Measurements from ENCODE around the gene MGME1.
"Not testable (repeated sequence)": the region's sequence is repeated elsewhere in the genome, so short reads cannot be mapped to it uniquely, and the experiment has no call there.

The MGME1 gene

GRCh38 chr20:17941087-17941825, 27.6 kb upstream of the MGME1 start:
- no peak for DNase-seq

DNA sequence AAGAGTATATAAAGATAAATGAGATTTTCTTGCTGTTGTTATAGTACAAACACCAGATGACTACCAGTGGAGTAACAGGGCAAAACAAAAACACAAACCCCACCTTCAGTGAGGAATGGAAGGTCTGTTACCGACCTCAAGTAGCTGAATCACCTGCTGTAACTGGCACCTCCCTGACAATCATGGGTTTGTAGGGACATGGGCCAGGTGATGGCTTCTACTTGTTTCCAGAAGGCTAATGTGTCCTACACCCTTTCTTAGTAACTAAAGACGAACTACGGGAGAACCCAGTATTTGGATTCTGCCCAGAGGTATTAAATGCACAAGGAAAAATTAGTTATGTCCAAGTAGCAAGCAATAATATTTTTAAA, 27.0 kb upstream of the MGME1 start:
- no peak for DNase-seq

- no peak for DNase-seq
Observed at GRCh38 chr20:17943343-17943742, 25.5 kb upstream of the MGME1 start.

GRCh38 chr20:17944854-17945474, 23.9 kb upstream of the MGME1 start:
- no peak for DNase-seq

DNA sequence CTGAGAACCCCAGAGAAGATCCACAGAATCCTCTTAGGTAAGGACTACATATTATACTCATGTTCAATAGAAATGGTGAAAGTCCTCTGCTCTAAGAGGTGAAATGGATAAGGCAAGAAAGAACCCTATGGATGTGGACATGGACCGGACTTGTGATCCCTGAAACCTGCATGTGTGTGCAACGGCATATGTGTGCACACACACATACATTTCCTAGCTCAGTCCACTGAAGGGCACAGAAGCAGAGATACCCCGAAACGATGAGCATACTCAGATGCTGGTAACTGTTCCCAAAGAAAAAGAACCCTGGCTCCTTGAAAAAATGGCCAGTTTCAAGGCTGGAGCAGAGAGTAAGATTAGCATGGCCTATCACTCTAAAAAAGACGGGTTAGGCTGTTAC, 22.8 kb upstream of the MGME1 start:
- DNase-seq = no peak

DNA sequence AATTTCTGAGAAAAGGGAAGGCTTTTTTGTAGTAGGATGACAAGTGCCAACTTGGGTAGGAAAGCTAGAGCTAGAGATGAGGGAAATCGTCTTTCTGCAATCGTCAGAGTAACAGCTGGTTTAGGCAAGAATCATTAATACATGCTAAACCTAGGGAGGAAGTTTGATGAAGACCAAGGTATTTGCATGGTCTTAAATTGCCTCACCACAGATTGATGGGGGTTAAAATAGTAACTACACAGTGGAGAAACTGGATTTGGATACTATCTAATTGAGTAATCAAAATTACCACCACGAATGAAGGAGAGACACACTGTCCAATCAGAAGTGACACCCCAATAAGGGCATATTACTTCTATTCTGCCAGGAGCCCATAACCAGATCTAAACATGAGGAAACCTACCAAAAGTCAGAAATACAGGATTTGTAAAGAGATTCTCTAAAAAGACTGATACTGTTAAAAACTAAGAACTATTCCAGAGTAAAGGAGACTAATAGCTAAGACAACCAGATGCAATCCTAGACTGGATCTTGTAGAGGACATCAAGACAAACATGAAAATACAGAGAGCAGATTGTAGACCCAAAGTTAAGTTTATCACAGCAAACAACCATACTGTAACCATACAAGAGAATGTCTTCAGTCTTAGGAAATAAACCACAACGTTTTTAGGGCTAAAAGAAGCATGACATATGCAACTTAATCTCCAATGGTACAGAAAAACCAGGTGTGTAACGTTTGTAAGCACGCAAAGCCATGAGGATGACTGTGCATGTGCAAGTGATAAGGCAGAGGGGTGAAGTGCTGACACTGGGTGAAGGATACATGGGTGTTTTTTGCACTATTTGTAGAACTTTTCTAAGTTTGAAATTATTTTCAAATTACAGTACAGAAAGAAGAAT, 22.0 kb upstream of the MGME1 start:
- no peak for DNase-seq

- DNase-seq = no peak
Observed at GRCh38 chr20:17947474-17947815, 21.4 kb upstream of the MGME1 start.

DNA sequence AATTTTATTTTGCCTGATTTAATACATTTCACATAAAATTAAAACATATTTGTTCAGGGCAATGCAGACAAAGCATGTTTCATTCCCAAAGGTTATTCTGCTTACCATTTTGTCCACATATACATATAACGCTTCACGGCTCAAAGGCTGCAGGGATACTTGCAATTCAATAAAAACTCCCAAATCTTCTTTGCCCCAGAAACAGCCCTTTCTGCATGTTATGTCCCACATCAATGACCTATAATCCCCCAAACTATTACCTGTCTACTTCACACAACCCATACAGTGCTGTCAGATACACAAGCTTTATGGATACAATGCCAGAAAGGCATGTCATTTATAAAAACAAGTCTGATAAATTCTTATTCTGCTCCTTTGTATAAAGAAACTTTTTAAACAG, 20.4 kb upstream of the MGME1 start:
- DNase-seq = no peak

- no peak for DNase-seq
Observed at GRCh38 chr20:17949899-17950298, 18.9 kb upstream of the MGME1 start.

GRCh38 chr20:17950670-17951069, 18.1 kb upstream of the MGME1 start:
- DNase-seq = no peak

DNA sequence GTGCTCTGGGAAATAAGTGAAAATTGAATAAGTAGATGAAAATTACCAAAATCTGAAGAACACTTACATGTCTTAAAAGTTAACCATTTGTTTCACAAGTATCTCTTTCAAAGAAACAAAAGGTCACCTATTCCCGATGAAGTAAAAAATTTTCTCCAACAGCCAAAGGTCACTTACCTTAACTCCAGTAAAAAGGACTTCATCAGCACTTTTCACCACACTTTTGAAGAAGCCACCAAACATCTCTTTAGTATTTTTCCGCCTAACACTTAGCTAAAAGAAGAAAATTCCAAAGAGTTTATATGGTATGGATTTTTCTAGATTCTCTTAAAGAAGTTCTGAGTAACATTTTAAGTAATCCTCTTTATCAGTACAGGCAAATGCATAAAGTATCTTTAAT, 17.5 kb upstream of the MGME1 start:
- DNase-seq = no peak

- no peak for DNase-seq
Observed at GRCh38 chr20:17952692-17953684, 15.8 kb upstream of the MGME1 start.

GRCh38 chr20:17953935-17954334, 14.9 kb upstream of the MGME1 start:
- no peak for DNase-seq

DNA sequence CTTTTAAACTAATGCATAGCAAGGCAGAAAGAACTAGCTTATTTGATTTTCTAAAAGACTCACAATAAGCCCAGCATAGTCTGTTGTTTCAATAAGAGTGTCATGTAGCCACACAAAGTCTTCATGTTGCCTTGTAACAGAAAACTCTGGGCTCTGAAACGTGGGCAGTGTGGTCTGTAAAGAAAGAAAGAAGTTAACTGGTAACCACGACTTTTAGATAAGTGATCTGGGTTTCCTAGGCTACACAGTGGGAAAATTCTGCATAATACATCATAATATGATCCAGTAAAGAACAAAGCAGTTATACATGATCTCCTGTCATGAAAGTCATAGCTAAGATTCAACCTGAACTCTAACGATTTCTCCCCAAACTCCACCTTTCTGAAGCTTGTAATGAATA, 13.5 kb upstream of the MGME1 start:
- no peak for DNase-seq

- DNase-seq = no peak
Observed at GRCh38 chr20:17956099-17956685, 12.6 kb upstream of the MGME1 start.

DNA sequence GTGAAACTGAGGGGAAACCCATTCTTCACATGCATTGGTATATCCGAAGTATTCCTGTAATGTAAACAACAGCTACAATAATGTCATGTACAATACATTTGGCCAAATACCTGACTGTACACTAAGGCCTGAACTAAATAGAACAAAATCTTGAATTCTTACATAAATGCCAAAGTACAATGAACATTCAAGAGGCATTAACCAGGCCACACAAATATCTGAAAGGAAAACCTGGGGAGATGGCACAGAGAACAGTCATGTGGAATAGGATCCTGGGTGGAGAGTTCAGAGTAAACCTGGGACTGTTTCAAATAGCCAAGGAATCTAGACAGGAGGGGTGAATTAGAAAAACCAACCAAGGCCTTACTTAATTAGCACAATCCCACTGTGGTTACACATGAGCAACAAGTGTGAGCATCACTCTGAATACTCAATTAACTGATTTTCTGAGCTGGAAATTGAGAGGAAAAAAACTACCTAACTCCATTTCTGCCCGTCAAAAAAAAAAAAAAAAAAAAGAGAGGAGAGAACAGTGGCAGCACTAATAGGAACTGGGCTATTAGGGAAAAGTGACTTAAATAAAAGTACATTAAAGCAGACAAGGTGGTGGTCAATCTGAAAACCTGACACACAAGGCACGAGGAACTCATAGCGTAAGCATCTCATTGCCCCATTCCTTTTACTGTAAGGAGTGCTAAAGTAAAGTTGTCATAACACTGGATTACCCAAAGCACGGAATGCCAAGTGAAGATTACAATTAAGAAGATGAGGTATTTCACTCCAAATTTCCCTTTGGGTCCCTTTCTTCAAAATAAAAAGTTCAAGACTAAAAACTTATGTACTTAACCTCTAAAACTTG, 11.1 kb upstream of the MGME1 start:
- no peak for DNase-seq

GRCh38 chr20:17958373-17959256, 10.2 kb upstream of the MGME1 start:
- no peak for DNase-seq

- DNase-seq = no peak
Observed at GRCh38 chr20:17959257-17959627, 9.6 kb upstream of the MGME1 start.

- not testable (repeated sequence) for DNase-seq
Observed at GRCh38 chr20:17960400-17960885, 8.4 kb upstream of the MGME1 start.

DNA sequence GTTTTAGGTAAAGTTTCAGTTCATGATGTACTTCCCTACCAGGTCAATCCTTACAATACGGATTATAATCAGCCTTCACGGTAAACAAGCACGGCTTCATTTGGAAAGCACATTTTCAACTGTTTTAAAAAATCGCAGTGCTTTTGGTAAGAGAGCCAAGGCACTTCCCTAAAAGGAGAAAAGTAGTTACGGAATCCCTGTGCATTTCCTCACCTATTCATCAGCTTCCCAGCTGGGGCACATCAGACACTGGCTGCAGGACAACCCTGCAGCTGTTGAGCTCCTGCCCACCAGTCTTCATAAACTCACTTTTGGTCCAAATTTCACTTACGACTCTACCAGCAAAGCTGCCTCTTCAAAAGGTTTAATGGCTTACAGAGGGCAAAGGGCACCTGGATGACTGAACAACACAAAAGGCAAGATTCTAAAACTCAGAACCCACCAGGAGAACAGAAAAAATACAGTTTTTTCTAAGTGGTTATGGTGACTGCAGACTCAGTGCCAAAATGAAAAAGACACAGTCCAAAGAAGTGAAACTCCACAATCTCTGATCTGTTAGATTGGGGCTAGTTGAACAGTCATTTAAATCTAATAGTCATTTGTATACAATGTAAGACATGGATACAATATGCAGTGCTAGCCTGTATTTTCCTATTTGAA, 7.8 kb upstream of the MGME1 start:
- DNase-seq = no peak
